SHP77 treated with DMSO at 0.1 percent for 48 hours (cell line): ENCODE results near the gene NXPH1.

ENCODE experiments used
- DNase-seq: peaks from one replicate; lab custom pipeline; 2025; lab: John Stamatoyannopoulos, UW

NXPH1 gene

GRCh38 chr7:8433477-8434289 is at the start of gene NXPH1:
Gene NXPH1 (plus strand): TSS chr7:8433609.
- peak; percentile 47 for DNase-seq

GRCh38 chr7:8384901-8385300 is 48.5 kb upstream of the NXPH1 start:
- no peak for DNase-seq

GRCh38 chr7:8386926-8387550 is 46.4 kb upstream of the NXPH1 start:
- DNase-seq: no peak

- DNase-seq: no peak
Observed at GRCh38 chr7:8387551-8388256, 45.7 kb upstream of the NXPH1 start.

GRCh38 chr7:8388257-8388625 is 45.2 kb upstream of the NXPH1 start:
- DNase-seq: no peak

- no peak for DNase-seq
Observed at GRCh38 chr7:8389593-8390261, 43.7 kb upstream of the NXPH1 start.

- DNase-seq: no peak
Observed at GRCh38 chr7:8390262-8390626, 43.2 kb upstream of the NXPH1 start.

GRCh38 chr7:8391353-8392062 is 41.9 kb upstream of the NXPH1 start:
- DNase-seq: no peak

GRCh38 chr7:8396294-8396693 is 37.1 kb upstream of the NXPH1 start:
- DNase-seq: no peak

GRCh38 chr7:8408871-8409270 is 24.5 kb upstream of the NXPH1 start:
- DNase-seq: no peak

- no peak for DNase-seq
Observed at GRCh38 chr7:8411103-8411502, 22.3 kb upstream of the NXPH1 start.

GRCh38 chr7:8413600-8413999 is 19.8 kb upstream of the NXPH1 start:
- DNase-seq: no peak

GRCh38 chr7:8418629-8419245 is 14.7 kb upstream of the NXPH1 start:
- peak; percentile 40 for DNase-seq

- DNase-seq: no peak
Observed at GRCh38 chr7:8422177-8422576, 11.2 kb upstream of the NXPH1 start.

GRCh38 chr7:8423057-8423456 is 10.4 kb upstream of the NXPH1 start:
- no peak for DNase-seq

GRCh38 chr7:8425223-8425622 is 8.2 kb upstream of the NXPH1 start:
- no peak for DNase-seq

GRCh38 chr7:8430643-8431042 is 2.8 kb upstream of the NXPH1 start:
- DNase-seq: no peak

- DNase-seq: no peak
Observed at GRCh38 chr7:8434290-8435002, 1.0 kb downstream of the NXPH1 start.

GRCh38 chr7:8435095-8435494 is 1.7 kb downstream of the NXPH1 start:
- DNase-seq: no peak

- no peak for DNase-seq
Observed at GRCh38 chr7:8435590-8436545, 2.5 kb downstream of the NXPH1 start.
